GM18951 (cell line): ENCODE results near the gene PARD3.
"Not testable (repeated sequence)": the region's sequence is repeated elsewhere in the genome, so short reads cannot be mapped to it uniquely, and the experiment has no call there.

Experiments
- POLR2A ChIP-seq: IDR thresholded peaks from 4 replicates; pipeline ENCODE4 v1.6.1; 2011; ENCODE audit warnings: mild to moderate bottlenecking; ENCODE audit not compliant: insufficient read length, insufficient read depth; ENCODE audit errors: extremely low read depth
- in situ Hi-C: fragments of 300-500 bp; cut with MboI; formaldehyde crosslinking; loops from one replicate; pipeline ENCODE4 v1.12.0; 2022; ENCODE audit warnings: low sequenced_read_pairs, mixed read lengths, inconsistent platforms; ENCODE audit not compliant: unreplicated experiment

PARD3 gene

DNA sequence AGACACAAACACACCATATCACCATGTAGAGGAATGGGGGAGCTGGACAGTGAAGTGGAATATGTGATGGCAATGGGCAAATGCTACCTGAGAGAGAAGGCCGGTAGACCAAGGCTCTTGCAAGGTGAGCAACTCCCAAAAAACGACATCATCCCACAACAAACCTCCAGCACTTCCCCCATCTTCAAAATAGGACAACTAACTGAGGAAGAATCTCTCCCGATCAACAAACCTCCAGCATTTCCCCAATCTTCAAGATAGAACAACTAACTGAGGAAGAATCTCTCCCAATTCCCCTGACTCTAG, 387.2 kb downstream of the PARD3 start:
- TF ChIP-seq POLR2A: no peak
- in situ Hi-C loops: no loop called here

DNA sequence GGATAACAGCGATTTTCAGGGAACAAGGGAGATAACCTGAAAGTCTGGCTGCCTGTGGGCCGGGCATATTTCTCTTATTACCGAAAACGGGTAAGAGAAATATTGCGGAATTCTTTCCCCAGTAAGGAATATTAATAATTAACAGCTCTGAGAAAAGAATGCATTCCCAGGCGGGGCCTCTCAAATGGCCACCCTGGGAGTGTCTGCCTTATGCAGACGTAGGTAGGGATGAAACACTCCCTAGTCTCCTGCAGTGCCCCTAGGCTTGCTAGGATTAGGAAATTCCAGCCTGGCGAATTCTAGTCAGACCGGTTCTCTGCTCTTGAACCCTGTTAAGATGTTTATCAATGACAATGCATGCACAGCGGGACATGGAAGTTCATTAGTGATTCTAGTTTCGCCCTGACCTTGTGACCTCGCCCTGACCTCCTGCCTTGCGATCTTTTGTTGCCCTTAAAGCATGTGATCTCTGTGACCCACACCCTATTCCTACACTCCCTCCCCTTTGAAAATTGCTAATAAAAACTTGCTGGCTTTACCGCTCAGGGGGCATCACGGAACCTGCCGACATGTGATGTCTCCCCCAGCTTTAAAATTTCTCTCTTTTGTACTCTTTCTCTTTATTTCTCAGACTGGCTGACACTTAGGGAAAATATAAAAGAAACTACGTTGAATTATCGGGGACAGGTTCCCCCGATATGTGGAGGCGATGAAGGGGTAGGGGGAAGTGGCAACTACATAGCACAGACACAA, 387.8 kb downstream of the PARD3 start:
- in situ Hi-C loops: not testable (repeated sequence)

DNA sequence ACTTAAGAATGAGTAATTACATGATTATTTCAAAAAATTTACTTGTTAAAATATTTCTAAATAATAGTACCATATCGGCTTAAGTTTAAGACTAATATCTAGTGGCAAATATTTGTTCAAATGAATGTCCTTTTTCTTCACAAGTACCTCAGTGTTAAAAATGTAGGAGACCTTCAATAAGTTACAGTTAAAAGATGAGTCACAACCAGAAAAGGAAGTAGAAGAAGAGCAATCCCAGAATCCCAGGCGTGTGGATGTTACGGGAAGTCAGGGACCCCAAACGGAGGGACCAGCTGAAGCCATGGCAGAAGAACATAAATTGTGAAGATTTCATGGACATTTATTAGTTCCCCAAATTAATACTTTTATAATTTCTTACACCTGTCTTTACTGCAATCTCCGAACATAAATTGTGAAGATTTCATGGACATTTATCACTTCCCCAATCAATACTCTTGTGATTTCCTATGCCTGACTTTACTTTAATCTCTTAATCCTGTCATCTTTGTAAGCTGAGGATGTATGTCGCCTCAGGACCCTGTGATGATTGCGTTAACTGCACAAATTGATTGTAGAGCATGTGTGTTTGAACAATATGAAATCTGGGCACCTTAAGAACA, 388.4 kb downstream of the PARD3 start:
- in situ Hi-C loops: not testable (repeated sequence)

DNA sequence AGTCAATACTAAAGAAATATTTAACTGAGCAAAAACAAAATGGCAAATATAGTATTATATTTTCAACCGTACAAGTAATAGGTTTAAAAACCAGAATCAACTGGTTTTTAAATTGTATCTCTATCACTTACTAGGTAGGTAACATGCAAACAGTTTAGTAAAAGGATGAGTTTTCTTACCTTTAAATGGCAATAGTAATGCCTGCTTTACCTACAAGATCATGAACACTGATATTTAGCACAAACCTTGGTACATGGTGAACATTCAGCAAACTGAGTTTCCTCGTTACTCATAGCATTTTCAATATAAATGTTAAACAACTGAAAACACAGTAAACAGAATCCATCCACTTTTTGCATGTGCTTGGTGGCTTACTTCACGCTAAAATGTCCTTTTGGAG, 389.1 kb downstream of the PARD3 start:
- TF ChIP-seq POLR2A: no peak
- in situ Hi-C loops: no loop called here

DNA sequence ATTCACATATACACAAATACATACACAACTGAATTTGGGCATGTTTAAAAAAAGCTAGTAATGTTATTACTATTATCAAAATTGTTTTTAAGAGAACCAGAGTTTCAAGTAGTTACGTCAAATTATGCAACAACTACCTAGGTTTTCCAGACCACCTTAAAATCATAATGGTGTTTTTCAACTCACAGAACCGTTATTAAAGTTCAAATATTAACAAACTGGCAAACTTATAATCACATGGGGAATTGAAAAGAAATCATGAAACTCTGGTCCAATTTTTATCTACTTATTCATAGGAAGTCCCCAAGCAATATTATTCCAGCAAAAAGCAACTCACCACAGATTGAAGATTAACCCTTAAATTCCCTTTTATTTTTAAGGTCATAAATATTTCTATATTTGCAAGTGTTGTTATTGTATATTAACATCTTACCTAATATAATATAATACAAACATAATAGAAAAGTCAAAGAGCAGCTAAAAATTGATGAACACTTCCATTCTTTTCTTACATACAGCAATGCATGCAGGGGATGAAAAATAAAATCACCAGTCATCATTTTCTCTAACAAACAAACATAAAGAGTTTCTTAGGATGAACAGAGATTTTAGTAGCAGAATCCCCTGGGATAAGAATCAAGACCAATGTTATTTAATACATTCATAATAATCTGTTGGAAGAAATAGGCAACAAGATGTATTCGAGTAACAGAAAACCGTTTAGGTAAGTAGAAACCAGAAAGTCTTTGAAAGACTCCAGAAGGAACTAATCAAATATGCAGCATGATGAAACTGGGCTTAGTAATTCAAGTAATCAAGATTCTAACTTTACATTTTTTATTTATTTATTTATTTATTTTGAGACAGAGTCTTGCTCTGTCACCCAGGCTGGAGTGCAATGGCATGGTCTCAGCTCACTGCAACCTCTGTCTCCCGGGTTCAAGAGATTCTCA, 391.1 kb downstream of the PARD3 start:
- in situ Hi-C loops: no loop called here

DNA sequence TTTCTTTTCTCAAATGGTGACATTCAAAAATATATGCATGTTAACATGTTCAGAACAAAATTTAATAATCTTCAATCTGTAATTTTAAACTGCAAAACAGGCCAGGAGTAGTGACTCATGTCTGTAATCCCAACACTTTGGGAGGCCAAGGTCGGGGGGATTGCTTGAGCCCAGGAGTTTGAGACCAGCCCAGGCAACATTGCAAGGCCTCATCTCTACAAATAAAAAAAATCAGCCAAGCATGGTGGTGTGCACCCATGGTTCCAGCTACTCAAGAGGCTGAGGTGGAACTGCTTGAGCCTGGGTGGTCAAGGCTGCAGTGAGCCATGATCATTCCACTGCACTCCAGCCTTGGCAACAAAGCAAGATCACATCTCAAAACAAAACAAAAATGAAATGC, 394.3 kb downstream of the PARD3 start:
- in situ Hi-C loops: no loop called here

More for the DNA sequence above, 391.1 kb downstream of the PARD3 start:
- no peak for TF ChIP-seq POLR2A

DNA sequence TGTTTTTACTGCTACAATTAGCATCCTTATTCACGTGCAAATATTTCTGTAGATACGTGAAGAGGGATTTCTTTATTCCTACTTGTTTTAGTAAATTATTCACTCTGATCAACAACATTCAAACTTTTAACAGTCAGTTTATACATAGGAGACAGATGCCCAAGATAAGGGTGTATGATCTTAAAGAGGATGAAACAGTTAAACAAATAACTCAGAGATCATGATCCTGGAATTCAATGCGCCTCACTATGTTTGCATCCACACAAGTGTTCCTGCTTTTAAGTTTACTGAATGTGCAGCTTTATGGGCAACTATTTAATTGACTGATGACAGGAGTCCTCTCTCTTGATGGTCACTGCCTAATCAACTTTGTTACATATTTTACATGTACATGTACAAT, 394.8 kb downstream of the PARD3 start:
- TF ChIP-seq POLR2A: no peak
- in situ Hi-C loops: no loop called here

More for the DNA sequence above, 394.3 kb downstream of the PARD3 start:
- TF ChIP-seq POLR2A: no peak

DNA sequence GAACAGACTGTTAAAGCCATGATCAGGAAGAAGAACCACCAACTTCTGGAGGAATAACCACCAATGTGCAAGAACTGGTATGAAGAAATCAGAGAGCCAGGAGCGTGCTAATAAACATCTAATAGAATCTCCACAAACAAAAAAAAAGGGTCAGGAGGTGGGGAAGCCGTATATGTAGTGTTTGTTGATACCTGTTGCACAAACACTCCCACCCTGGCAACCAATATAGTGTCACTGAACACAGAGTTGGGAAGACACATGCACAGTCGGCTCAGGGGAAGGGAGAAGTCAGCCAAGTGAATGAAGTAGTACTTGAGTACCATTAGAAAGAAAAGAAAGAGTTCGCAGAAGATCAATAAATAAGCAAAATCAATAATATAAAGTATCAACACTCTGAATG, 400.1 kb downstream of the PARD3 start:
- in situ Hi-C loops: no loop called here
- TF ChIP-seq POLR2A: no peak

DNA sequence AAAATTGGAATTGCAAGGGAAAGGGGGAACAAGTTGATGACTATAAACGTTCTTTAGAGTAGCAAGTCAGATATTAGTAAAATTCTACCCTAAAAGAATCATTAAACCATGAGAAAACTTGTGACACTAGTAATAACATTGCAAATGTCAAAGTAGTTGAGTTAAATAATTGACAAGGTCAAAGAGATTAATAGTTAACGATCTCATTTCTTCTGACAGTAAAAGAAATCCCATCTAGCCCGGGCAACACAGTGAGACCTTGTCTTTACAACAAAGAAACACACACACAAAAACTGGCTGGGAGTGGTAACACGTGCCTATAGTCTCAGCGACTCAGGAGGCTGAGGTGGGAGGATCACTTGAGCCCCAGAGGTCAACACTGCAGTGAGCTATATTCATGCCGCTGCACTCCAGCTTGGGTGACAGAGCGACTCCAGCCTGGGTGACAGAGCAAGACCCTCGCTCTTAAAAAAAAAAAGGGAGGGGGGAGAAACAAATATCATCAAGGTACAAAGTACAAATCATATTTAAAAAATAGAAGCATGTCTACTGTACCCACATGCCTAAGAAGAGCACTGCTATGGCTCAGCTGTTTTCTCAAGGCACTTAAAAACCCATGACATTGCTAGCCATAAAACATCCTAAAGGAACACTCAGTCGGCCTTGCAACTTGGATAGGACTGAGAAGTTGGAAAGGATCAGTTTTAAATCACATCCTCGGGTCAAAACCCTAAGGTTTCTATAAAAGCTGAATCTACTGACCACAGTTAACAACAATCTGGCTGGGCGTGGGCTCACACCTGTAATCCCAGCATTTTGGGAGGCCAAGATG, 401.1 kb downstream of the PARD3 start:
- in situ Hi-C loops: no loop called here
- TF ChIP-seq POLR2A: no peak

DNA sequence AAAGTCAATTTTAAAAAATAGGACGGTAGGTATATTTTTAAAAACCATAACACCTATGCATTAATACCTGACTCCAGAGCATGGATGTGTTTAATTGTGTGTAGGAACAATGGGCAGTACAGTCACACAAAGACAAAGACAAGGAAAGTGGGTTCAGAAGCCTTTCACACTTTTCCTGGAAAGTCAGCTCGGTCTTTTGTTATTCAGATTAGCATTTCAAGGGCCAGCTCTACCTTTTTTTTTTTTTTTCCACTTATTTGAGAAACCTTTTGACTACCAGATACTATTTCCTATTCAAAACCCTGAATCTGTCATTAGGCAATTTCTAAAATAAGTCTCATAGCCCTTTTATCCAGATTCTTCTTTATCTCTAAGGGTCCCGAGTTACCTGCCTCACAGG, 401.9 kb downstream of the PARD3 start:
- TF ChIP-seq POLR2A: no peak
- in situ Hi-C loops: no loop called here

DNA sequence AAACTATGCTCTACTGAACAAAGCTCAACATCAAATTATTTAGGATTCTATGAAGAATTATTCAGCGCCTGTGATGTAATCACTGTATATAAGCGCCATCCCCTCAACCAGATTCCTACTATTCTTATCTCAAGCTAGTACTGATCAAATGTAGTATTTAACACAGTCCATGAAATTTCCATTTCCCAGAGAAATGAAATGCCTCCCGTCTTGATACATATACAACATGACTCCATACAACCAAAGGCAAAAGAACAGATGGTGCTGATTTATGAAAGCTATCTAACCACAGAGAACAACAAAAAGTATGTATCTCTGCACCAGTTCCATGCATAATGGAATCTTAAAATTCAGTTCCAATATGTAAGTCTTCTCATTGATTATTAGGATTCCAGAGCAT, 406.1 kb downstream of the PARD3 start:
- no peak for TF ChIP-seq POLR2A
- in situ Hi-C loops: no loop called here

DNA sequence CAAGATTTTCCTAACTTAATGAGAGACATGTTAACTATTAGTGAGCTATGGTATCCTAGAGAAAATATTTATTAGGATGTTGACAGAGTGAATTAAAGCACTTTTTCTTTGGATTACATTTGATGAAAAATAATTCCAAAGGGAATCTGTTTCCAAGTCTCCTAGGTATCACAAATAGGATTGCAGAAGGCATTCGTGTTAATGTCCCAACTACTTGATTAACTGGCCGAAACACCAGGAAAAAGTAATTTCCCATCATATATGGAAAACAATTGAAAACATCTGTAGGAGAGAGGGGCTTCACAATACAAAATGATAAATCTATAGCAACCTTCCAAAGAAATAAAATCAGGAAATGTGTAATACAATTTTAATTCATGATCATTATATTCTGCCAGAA, 406.7 kb downstream of the PARD3 start:
- in situ Hi-C loops: no loop called here
- no peak for TF ChIP-seq POLR2A

DNA sequence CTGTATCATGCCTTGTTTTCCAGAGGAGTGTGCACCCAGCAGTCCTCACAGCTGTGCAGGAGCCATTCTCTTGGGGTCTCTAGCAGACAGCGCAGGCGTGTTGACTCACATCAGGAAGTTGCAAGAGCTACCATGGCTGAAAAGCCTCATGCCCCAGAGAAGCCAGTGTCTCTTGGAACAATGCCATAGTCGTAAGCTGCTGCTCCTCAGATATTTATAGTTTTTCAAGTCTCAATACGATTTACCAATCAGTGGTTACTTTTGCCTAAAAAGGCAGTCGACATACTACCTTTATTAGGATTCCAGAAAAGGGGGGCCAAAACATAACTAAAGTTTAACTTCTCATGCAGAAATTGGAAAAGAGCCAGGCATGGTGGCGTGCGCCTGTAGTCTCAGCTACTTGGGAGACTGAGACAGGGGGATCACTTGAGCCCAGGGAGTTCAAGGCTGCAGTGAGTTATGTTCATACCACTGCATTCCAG, 407.7 kb downstream of the PARD3 start:
- in situ Hi-C loops: no loop called here
- TF ChIP-seq POLR2A: no peak
